ENCODE measurements around the gene TMA7. TPM values are rescaled to one million over a fixed set of nuclear protein-coding genes. Genes with fewer than 3 reads are reported as not detected.

Gene TMA7
- total and polyA plus RNA-seq, 2 of the 13 experiments (the other 11 are each of a cell fraction or from before 2014, with no cell fraction given): 100 to 486 TPM

DNA sequence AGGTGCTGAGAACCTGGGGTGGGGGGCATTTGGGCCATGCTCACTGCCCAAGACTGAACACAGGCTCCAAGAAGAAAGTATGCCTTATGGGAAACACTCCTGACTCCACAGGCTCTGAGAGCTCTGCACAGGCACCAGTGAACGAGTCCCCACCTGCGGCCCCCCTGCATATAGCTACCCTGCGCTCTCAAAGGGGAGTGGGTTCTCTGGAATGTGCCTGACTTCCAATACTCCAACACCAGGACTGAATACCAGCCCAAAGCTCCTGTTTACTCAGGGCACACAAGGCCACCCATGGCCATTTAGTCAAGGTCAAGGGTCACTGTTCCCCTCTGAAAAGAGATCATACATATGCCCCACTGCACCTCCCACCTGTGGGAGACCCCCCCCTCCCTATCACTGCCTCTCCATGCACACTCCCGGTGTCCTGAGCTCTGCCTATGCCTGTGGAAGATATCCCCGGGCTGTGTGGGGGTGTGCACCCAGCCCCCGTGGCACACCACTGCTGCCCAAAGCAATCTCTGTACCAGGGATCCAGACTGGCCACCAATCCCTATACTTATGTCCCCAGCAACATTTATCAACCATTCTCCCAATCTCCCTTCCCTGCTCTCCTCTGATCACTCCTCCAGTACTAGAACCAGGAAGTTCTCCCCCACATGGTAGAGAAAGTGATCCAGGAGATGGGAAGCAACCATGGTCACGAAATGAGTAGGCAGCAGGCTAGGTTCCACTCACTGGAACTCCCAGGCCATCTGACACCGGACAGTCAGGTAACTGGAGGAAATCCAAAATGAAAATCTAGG, 8.6 kb upstream of the TMA7 start (continued):
- TF ChIP-seq, protein P1, sequence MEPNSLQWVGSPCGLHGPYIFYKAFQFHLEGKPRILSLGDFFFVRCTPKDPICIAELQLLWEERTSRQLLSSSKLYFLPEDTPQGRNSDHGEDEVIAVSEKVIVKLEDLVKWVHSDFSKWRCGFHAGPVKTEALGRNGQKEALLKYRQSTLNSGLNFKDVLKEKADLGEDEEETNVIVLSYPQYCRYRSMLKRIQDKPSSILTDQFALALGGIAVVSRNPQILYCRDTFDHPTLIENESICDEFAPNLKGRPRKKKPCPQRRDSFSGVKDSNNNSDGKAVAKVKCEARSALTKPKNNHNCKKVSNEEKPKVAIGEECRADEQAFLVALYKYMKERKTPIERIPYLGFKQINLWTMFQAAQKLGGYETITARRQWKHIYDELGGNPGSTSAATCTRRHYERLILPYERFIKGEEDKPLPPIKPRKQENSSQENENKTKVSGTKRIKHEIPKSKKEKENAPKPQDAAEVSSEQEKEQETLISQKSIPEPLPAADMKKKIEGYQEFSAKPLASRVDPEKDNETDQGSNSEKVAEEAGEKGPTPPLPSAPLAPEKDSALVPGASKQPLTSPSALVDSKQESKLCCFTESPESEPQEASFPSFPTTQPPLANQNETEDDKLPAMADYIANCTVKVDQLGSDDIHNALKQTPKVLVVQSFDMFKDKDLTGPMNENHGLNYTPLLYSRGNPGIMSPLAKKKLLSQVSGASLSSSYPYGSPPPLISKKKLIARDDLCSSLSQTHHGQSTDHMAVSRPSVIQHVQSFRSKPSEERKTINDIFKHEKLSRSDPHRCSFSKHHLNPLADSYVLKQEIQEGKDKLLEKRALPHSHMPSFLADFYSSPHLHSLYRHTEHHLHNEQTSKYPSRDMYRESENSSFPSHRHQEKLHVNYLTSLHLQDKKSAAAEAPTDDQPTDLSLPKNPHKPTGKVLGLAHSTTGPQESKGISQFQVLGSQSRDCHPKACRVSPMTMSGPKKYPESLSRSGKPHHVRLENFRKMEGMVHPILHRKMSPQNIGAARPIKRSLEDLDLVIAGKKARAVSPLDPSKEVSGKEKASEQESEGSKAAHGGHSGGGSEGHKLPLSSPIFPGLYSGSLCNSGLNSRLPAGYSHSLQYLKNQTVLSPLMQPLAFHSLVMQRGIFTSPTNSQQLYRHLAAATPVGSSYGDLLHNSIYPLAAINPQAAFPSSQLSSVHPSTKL (CRISPR knock-in tag; IDR thresholded peaks at IDR 0.05): peak; percentile 95
- TF ChIP-seq KDM6A (CRISPR knock-in tag; IDR thresholded peaks at IDR 0.05; ENCODE audit: low read depth) (peak; percentile 92), GABPB1 (CRISPR knock-in tag; IDR thresholded peaks at IDR 0.05) (peak; percentile 46), YEATS2 (CRISPR knock-in tag; IDR thresholded peaks at IDR 0.05; ENCODE audit: borderline replicate concordance) (no peak), HOXA5 (CRISPR knock-in tag; IDR thresholded peaks at IDR 0.05) (no peak), ZNF709 (CRISPR knock-in tag; IDR thresholded peaks at IDR 0.05) (no peak), NFKBIZ (CRISPR knock-in tag; IDR thresholded peaks at IDR 0.05) (peak; percentile 82; the same call in 1 of the 2 replicates), HMG20B (CRISPR knock-in tag; conservative IDR thresholded peaks at IDR 0.05) (peak; percentile 84), FOXA1 (IDR thresholded peaks at IDR 0.05) (peak; percentile 24; the same call in 1 of the 2 replicates), FOXA1 (CRISPR knock-in tag; IDR thresholded peaks at IDR 0.05) (peak; percentile 98), CHD4 (IDR thresholded peaks at IDR 0.05; ENCODE audit: borderline replicate concordance, low read length) (peak; percentile 57; the same call in 1 of the 2 replicates), PHF8 (CRISPR knock-in tag; IDR thresholded peaks at IDR 0.05) (0 out of 2 replicates have a peak, but pooled peaks have one; percentile 14), ELF3 (CRISPR knock-in tag; IDR thresholded peaks at IDR 0.05) (peak; percentile 65)
- TF ChIP-seq, protein P2, sequence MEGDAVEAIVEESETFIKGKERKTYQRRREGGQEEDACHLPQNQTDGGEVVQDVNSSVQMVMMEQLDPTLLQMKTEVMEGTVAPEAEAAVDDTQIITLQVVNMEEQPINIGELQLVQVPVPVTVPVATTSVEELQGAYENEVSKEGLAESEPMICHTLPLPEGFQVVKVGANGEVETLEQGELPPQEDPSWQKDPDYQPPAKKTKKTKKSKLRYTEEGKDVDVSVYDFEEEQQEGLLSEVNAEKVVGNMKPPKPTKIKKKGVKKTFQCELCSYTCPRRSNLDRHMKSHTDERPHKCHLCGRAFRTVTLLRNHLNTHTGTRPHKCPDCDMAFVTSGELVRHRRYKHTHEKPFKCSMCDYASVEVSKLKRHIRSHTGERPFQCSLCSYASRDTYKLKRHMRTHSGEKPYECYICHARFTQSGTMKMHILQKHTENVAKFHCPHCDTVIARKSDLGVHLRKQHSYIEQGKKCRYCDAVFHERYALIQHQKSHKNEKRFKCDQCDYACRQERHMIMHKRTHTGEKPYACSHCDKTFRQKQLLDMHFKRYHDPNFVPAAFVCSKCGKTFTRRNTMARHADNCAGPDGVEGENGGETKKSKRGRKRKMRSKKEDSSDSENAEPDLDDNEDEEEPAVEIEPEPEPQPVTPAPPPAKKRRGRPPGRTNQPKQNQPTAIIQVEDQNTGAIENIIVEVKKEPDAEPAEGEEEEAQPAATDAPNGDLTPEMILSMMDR (CRISPR knock-in tag; IDR thresholded peaks at IDR 0.05): peak; percentile 24; the same call in 1 of the 2 replicates
- TF ChIP-seq, protein P3, sequence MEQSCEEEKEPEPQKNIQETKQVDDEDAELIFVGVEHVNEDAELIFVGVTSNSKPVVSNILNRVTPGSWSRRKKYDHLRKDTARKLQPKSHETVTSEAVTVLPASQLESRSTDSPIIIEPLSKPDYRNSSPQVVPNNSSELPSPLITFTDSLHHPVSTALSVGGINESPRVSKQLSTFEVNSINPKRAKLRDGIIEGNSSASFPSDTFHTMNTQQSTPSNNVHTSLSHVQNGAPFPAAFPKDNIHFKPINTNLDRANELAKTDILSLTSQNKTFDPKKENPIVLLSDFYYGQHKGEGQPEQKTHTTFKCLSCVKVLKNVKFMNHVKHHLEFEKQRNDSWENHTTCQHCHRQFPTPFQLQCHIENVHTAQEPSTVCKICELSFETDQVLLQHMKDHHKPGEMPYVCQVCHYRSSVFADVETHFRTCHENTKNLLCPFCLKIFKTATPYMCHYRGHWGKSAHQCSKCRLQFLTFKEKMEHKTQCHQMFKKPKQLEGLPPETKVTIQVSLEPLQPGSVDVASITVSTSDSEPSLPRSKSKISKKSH (CRISPR knock-in tag; IDR thresholded peaks at IDR 0.05; ENCODE audit: borderline replicate concordance): 0 out of 2 replicates have a peak, but pooled peaks have one; percentile 21
- TF ChIP-seq, protein P4, sequence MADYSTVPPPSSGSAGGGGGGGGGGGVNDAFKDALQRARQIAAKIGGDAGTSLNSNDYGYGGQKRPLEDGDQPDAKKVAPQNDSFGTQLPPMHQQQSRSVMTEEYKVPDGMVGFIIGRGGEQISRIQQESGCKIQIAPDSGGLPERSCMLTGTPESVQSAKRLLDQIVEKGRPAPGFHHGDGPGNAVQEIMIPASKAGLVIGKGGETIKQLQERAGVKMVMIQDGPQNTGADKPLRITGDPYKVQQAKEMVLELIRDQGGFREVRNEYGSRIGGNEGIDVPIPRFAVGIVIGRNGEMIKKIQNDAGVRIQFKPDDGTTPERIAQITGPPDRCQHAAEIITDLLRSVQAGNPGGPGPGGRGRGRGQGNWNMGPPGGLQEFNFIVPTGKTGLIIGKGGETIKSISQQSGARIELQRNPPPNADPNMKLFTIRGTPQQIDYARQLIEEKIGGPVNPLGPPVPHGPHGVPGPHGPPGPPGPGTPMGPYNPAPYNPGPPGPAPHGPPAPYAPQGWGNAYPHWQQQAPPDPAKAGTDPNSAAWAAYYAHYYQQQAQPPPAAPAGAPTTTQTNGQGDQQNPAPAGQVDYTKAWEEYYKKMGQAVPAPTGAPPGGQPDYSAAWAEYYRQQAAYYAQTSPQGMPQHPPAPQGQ (CRISPR knock-in tag; IDR thresholded peaks at IDR 0.05; ENCODE audit: borderline replicate concordance): peak; percentile 59; the same call in 1 of the 2 replicates
